Duodenal mucosa (tissue), 2 donors: Measurements from ENCODE around the gene TGFBR1.

ENCODE experiments used
- H3K27ac ChIP-seq: one replicate; pipeline ENCODE4 v1.7.0; 2013; ENCODE audit warnings: low read depth, low read length
- H3K27me3 ChIP-seq, 2 donors: one replicate each; pipeline ENCODE4 v1.7.0; 2013; ENCODE audit warnings: low read length in 2 of 2, control low read depth in 1 of 2; ENCODE audit not compliant: insufficient read depth in 2 of 2, control insufficient read depth in 1 of 2
- H3K36me3 ChIP-seq, 2 donors: one replicate each; pipeline ENCODE4 v1.7.0; 2013; ENCODE audit warnings: low read length in 2 of 2, control low read depth in 1 of 2; ENCODE audit not compliant: insufficient read depth in 2 of 2, control insufficient read depth in 1 of 2
- H3K4me1 ChIP-seq, 2 donors: one replicate each; pipeline ENCODE4 v1.7.0; 2013; ENCODE audit warnings: low read length in 2 of 2, control low read depth in 1 of 2; ENCODE audit not compliant: insufficient read depth in 2 of 2, control insufficient read depth in 1 of 2
- H3K4me3 ChIP-seq, 2 donors: one replicate each; pipeline ENCODE4 v1.7.0; 2013; ENCODE audit warnings: low read length in 2 of 2, low read depth in 1 of 2
- H3K9ac ChIP-seq, 2 donors: one replicate each; pipeline ENCODE4 v1.7.0; 2013; ENCODE audit warnings: low read length in 2 of 2, low read depth in 1 of 2
- H3K9me3 ChIP-seq, 2 donors: one replicate each; pipeline ENCODE4 v1.7.0; 2013; ENCODE audit warnings: low read length in 2 of 2, control low read depth in 1 of 2; ENCODE audit not compliant: control insufficient read depth in 1 of 2

Gene TGFBR1

DNA sequence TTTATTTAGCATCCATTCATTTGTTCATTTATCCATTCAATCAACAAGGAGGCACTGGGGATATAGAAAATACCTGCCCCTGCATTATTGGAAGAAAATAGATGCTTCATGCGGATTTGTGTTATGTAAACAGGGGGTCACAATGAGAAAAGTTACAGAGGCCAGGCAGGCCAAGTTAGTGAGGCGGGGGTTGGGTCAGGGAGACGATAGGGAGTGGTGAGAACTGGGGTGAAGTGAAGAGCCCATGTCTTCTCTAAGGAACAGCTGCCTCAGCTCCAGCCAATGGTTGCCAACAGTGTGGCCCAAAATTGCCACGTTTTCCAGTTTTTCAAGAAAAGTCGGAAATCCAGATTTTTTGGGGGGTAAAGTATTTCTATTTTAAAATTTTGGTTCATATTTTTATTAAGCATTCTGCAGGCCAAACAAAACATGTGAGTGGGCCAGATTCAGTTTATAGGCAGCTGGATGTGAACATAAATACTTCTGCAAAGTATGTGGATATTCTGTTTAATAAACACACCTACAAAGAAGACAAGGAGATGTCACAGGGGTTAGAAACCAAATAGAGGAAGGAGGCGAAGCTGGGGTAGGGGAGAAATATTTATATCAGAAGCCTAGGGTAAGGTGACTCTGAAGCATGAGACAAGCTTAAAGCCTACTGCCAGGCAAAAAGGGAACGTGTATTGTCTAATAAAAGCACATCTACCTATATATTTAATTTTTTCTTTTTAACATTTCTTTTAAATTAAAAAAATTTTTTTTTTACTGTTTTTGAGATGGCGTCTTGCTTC is 72.9 kb downstream of the TGFBR1 start:
- no peaks in the 10 kb centered on the region for H3K27me3 ChIP-seq
- H3K4me3 ChIP-seq: no peak overlapping the region
- no peak overlapping the region for H3K9ac ChIP-seq
- H3K27ac ChIP-seq: no peak overlapping the region
- H3K4me1 ChIP-seq: peaks cover 0 to 3% of the 10 kb centered on the region in 2 donors
- H3K9me3 ChIP-seq: no peaks in the 10 kb centered on the region
- H3K36me3 ChIP-seq: no peaks in the 10 kb centered on the region

- peaks cover 0 to under 1% of the 10 kb centered on the region in 2 donors for H3K4me1 ChIP-seq
- H3K27ac ChIP-seq: no peak overlapping the region
- no peaks in the 10 kb centered on the region for H3K27me3 ChIP-seq
- no peaks in the 10 kb centered on the region for H3K9me3 ChIP-seq
- H3K9ac ChIP-seq: no peak overlapping the region
- no peaks in the 10 kb centered on the region for H3K36me3 ChIP-seq
- no peak overlapping the region for H3K4me3 ChIP-seq
Observed at GRCh38 chr9:99178912-99179872, 74.3 kb downstream of the TGFBR1 start.

GRCh38 chr9:99180199-99180598 is 75.3 kb downstream of the TGFBR1 start:
- H3K27ac ChIP-seq: no peak overlapping the region

GRCh38 chr9:99180662-99181061 is 75.7 kb downstream of the TGFBR1 start:
- no peak overlapping the region for H3K9ac ChIP-seq
- no peaks in the 10 kb centered on the region for H3K36me3 ChIP-seq
- H3K27ac ChIP-seq: no peak overlapping the region
- peaks cover 0 to 6% of the 10 kb centered on the region in 2 donors for H3K4me1 ChIP-seq
- no peak overlapping the region for H3K4me3 ChIP-seq
- no peaks in the 10 kb centered on the region for H3K27me3 ChIP-seq
- no peaks in the 10 kb centered on the region for H3K9me3 ChIP-seq

More at GRCh38 chr9:99180199-99180598, 75.3 kb downstream of the TGFBR1 start:
- Histone ChIP-seq H3K4me3 (no peak overlapping the region), H3K27me3 (no peaks in the 10 kb centered on the region), H3K9ac (no peak overlapping the region), H3K36me3 (no peaks in the 10 kb centered on the region), H3K4me1 (peaks cover 0 to 6% of the 10 kb centered on the region in 2 donors), H3K9me3 (no peaks in the 10 kb centered on the region)

GRCh38 chr9:99181206-99181605 is 76.3 kb downstream of the TGFBR1 start:
- Histone ChIP-seq H3K9ac (no peak overlapping the region), H3K4me3 (no peak overlapping the region), H3K27me3 (no peaks in the 10 kb centered on the region), H3K9me3 (no peaks in the 10 kb centered on the region), H3K27ac (no peak overlapping the region), H3K4me1 (peaks cover 0 to 6% of the 10 kb centered on the region in 2 donors), H3K36me3 (no peaks in the 10 kb centered on the region)

DNA sequence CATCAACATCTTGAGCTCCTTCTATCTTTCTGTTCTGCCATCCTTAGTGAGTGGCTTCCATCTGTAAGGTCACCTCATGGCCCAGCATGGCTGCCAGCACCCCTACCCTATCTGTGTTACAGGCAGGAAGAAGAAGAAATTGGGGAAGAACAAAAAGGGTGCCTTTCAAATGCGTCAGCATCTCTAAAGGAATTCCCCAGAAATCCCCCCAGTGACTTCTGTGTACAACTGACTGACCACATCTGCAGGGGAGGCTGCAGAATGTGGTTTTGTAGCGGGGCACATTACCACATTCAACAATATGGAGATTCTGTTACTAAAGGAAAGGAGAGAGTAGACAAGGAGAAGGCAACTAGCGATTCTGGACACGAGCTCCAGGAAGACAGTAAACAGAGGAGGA is 76.7 kb downstream of the TGFBR1 start:
- Histone ChIP-seq H3K4me1 (peaks cover 0 to 6% of the 10 kb centered on the region in 2 donors), H3K4me3 (no peak overlapping the region), H3K27me3 (no peaks in the 10 kb centered on the region), H3K9me3 (no peaks in the 10 kb centered on the region), H3K9ac (no peak overlapping the region), H3K36me3 (no peaks in the 10 kb centered on the region), H3K27ac (no peak overlapping the region)

- no peaks in the 10 kb centered on the region for H3K36me3 ChIP-seq
- H3K27me3 ChIP-seq: no peaks in the 10 kb centered on the region
- no peak overlapping the region for H3K4me3 ChIP-seq
- H3K9me3 ChIP-seq: no peaks in the 10 kb centered on the region
- H3K27ac ChIP-seq: no peak overlapping the region
- peaks cover 0 to 6% of the 10 kb centered on the region in 2 donors for H3K4me1 ChIP-seq
- H3K9ac ChIP-seq: no peak overlapping the region
Observed at GRCh38 chr9:99182356-99182755, 77.4 kb downstream of the TGFBR1 start.

GRCh38 chr9:99183616-99184015 is 78.7 kb downstream of the TGFBR1 start:
- Histone ChIP-seq H3K36me3 (no peaks in the 10 kb centered on the region), H3K27me3 (no peaks in the 10 kb centered on the region), H3K4me3 (no peak overlapping the region), H3K4me1 (peaks cover 0 to 6% of the 10 kb centered on the region in 2 donors), H3K9ac (no peak overlapping the region), H3K9me3 (no peaks in the 10 kb centered on the region), H3K27ac (no peak overlapping the region)

GRCh38 chr9:99184110-99184474 is 79.2 kb downstream of the TGFBR1 start:
- no peaks in the 10 kb centered on the region for H3K36me3 ChIP-seq
- no peak overlapping the region for H3K27ac ChIP-seq
- no peak overlapping the region for H3K4me3 ChIP-seq
- H3K9me3 ChIP-seq: no peaks in the 10 kb centered on the region
- no peaks in the 10 kb centered on the region for H3K27me3 ChIP-seq
- peaks cover 0 to 6% of the 10 kb centered on the region in 2 donors for H3K4me1 ChIP-seq
- no peak overlapping the region for H3K9ac ChIP-seq
